Brain microvascular endothelial cell (primary cell): ENCODE data around the gene POU2AF2.

Source experiments
- DNase-seq: peaks from one replicate; pipeline ENCODE4 v3.0.0-alpha.2; 2020
- H3K27ac ChIP-seq: fragments of 250-450 bp; sonication (Bioruptor Pico); 2 replicates; pipeline ENCODE4 v1.5.1; 2020; ENCODE audit warnings: mild to moderate bottlenecking, moderate library complexity
- H3K27me3 ChIP-seq: fragments of 250-450 bp; sonication (Bioruptor Pico); replicated peaks from 2 replicates; pipeline ENCODE4 v1.5.1; 2020; ENCODE audit warnings: mild to moderate bottlenecking
- H3K36me3 ChIP-seq: fragments of 250-450 bp; sonication (Bioruptor Pico); replicated peaks from 2 replicates; pipeline ENCODE4 v1.5.1; 2020; ENCODE audit warnings: mild to moderate bottlenecking
- H3K4me3 ChIP-seq: 2 replicates; pipeline ENCODE4 v1.5.1; 2011; ENCODE audit warnings: low read depth, mild to moderate bottlenecking, control low read depth, low read length, moderate library complexity
- CTCF ChIP-seq: IDR thresholded peaks from 2 replicates; pipeline ENCODE4 v1.5.1; 2011; ENCODE audit warnings: low read depth, mild to moderate bottlenecking, moderate library complexity, low read length, control low read depth, inconsistent platforms; ENCODE audit errors: missing control alignments
- in situ Hi-C: cut with HindIII; loops from 2 replicates; pipeline ENCODE4 v1.10.0; 2017; ENCODE audit warnings: low sequenced_read_pairs, low pct_ligation_motif_present

Gene POU2AF2

GRCh38 chr11:111301842-111302118 is 56.3 kb downstream of the POU2AF2 start:
- no peak overlapping the region for H3K27ac ChIP-seq

GRCh38 chr11:111302298-111302697 is 56.8 kb downstream of the POU2AF2 start:
- no peaks in the 10 kb centered on the region for H3K36me3 ChIP-seq
- in situ Hi-C loops = no loop called here
- H3K27me3 ChIP-seq = peaks cover 14% of the 10 kb centered on the region
- H3K4me3 ChIP-seq = no peak overlapping the region
- H3K27ac ChIP-seq = no peak overlapping the region
- no peak for DNase-seq
- TF ChIP-seq CTCF = no peak

More at GRCh38 chr11:111301842-111302118, 56.3 kb downstream of the POU2AF2 start:
- in situ Hi-C loops = no loop called here
- no peak for DNase-seq
- Histone ChIP-seq H3K4me3 (no peak overlapping the region), H3K36me3 (no peaks in the 10 kb centered on the region), H3K27me3 (peaks cover 14% of the 10 kb centered on the region)
- no peak for TF ChIP-seq CTCF

GRCh38 chr11:111303461-111303860 is 57.9 kb downstream of the POU2AF2 start:
- Histone ChIP-seq H3K36me3 (no peaks in the 10 kb centered on the region), H3K4me3 (no peak overlapping the region), H3K27me3 (peaks cover 14% of the 10 kb centered on the region), H3K27ac (no peak overlapping the region)
- in situ Hi-C loops = no loop called here
- no peak for TF ChIP-seq CTCF
- DNase-seq = no peak

GRCh38 chr11:111305162-111305802 is 59.8 kb downstream of the POU2AF2 start:
- DNase-seq = no peak
- Histone ChIP-seq H3K27me3 (peaks cover 10% of the 10 kb centered on the region), H3K36me3 (no peaks in the 10 kb centered on the region), H3K4me3 (no peak overlapping the region), H3K27ac (no peak overlapping the region)
- in situ Hi-C loops = no loop called here
- no peak for TF ChIP-seq CTCF

GRCh38 chr11:111305876-111306275 is 60.4 kb downstream of the POU2AF2 start:
- Histone ChIP-seq H3K27me3 (peaks cover 7% of the 10 kb centered on the region), H3K36me3 (no peaks in the 10 kb centered on the region), H3K27ac (no peak overlapping the region), H3K4me3 (no peak overlapping the region)
- no peak for TF ChIP-seq CTCF
- in situ Hi-C loops = no loop called here
- no peak for DNase-seq

GRCh38 chr11:111306321-111306720 is 60.8 kb downstream of the POU2AF2 start:
- no peak for DNase-seq
- TF ChIP-seq CTCF = no peak
- Histone ChIP-seq H3K27ac (no peak overlapping the region), H3K4me3 (no peak overlapping the region), H3K36me3 (no peaks in the 10 kb centered on the region), H3K27me3 (peaks cover 7% of the 10 kb centered on the region)
- in situ Hi-C loops = no loop called here
